Measurements from ENCODE around the gene MPRIP. TPM values are rescaled to one million over a fixed set of nuclear protein-coding genes. Genes with fewer than 3 reads are reported as not detected.

Gene MPRIP
- total and polyA plus RNA-seq, 4 donors, result 121 to 342 (median 175) TPM

- Histone ChIP-seq H3K27ac (ENCODE audit: low read depth in 1 of 2, low read length in 1 of 2) (no peak overlapping the region), H3K9ac (ENCODE audit: insufficient read depth in 1 of 2, low read length in 2 of 2) (no peak overlapping the region), H3K4me3 (no peak overlapping the region), H3K36me3 (ENCODE audit: control insufficient read depth in 4 of 4, insufficient read depth in 4 of 4, low read length in 4 of 4) (peaks cover 20 to 77% (median 59%) of the 10 kb centered on the region in 4 donors), H3K27me3 (ENCODE audit: control insufficient read depth in 3 of 3, insufficient read depth in 3 of 3, low read length in 2 of 3) (no peaks in the 10 kb centered on the region), H3K4me1 (ENCODE audit: control insufficient read depth in 5 of 5, insufficient read depth in 5 of 5, low read length in 5 of 5) (peaks cover 0 to 3% (median 0%) of the 10 kb centered on the region in 5 donors), H3K9me3 (ENCODE audit: control insufficient read depth in 4 of 4, insufficient read depth in 3 of 4, low read length in 3 of 4) (no peaks in the 10 kb centered on the region)
- 95 to 96% methylated on average over 11 of the region's 11 CpGs for WGBS, 2 donors
- no peak for TF ChIP-seq CTCF (IDR thresholded peaks at IDR 0.05; ENCODE audit: control extremely low read depth, extremely low read depth)
- DNase-seq (no peak), ATAC-seq (ENCODE audit: insufficient read depth, low FRiP score) (no peak)
Observed at GRCh38 chr17:17142556-17142955, 100.3 kb downstream of the MPRIP start.

DNA sequence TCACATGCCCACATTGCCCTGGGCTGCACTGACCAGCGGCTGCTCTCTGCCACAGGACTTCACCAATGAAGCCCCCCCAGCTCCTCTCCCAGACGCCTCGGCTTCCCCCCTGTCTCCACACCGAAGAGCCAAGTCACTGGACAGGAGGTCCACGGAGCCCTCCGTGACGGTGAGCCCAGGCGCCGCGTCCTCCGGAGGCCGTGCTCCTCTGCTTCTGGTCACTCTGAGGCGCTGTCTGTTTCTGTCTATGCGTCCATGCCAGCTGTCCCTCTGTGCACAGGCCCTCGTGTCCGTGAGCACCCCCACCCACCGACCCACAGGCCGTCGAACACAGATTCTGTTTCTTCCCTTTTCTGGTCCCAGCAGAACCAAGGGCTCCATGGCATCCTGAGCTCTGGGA is 101.2 kb downstream of the MPRIP start:
- H3K36me3 ChIP-seq (ENCODE audit: control insufficient read depth in 4 of 4, insufficient read depth in 4 of 4, low read length in 4 of 4), result peaks cover 20 to 77% (median 60%) of the 10 kb centered on the region in 4 donors

GRCh38 chr17:17144061-17144460 is 101.8 kb downstream of the MPRIP start:
- peaks cover 16 to 80% (median 60%) of the 10 kb centered on the region in 4 donors for H3K36me3 ChIP-seq (ENCODE audit: control insufficient read depth in 4 of 4, insufficient read depth in 4 of 4, low read length in 4 of 4)
- H3K9ac ChIP-seq (ENCODE audit: insufficient read depth in 1 of 2, low read length in 2 of 2), result no peak overlapping the region
- no peak overlapping the region for H3K27ac ChIP-seq (ENCODE audit: low read depth in 1 of 2, low read length in 1 of 2)
- no peak overlapping the region for H3K4me3 ChIP-seq
- WGBS, 2 donors, result 97 to 98% methylated on average over 4 of the region's 4 CpGs
- H3K9me3 ChIP-seq (ENCODE audit: control insufficient read depth in 4 of 4, insufficient read depth in 3 of 4, low read length in 3 of 4), result no peaks in the 10 kb centered on the region
- TF ChIP-seq CTCF (IDR thresholded peaks at IDR 0.05; ENCODE audit: control extremely low read depth, extremely low read depth), result no peak
- H3K27me3 ChIP-seq (ENCODE audit: control insufficient read depth in 3 of 3, insufficient read depth in 3 of 3, low read length in 2 of 3), result no peaks in the 10 kb centered on the region
- peaks cover 0 to 3% (median 0%) of the 10 kb centered on the region in 5 donors for H3K4me1 ChIP-seq (ENCODE audit: control insufficient read depth in 5 of 5, insufficient read depth in 5 of 5, low read length in 5 of 5)
- DNase-seq (no peak), ATAC-seq (ENCODE audit: insufficient read depth, low FRiP score) (no peak)

More for the DNA sequence above, 101.2 kb downstream of the MPRIP start:
- H3K4me1 ChIP-seq (ENCODE audit: control insufficient read depth in 5 of 5, insufficient read depth in 5 of 5, low read length in 5 of 5), result peaks cover 0 to 3% (median 0%) of the 10 kb centered on the region in 5 donors
- no peaks in the 10 kb centered on the region for H3K9me3 ChIP-seq (ENCODE audit: control insufficient read depth in 4 of 4, insufficient read depth in 3 of 4, low read length in 3 of 4)
- H3K27ac ChIP-seq (ENCODE audit: low read depth in 1 of 2, low read length in 1 of 2), result no peak overlapping the region
- H3K9ac ChIP-seq (ENCODE audit: insufficient read depth in 1 of 2, low read length in 2 of 2), result no peak overlapping the region
- H3K27me3 ChIP-seq (ENCODE audit: control insufficient read depth in 3 of 3, insufficient read depth in 3 of 3, low read length in 2 of 3), result no peaks in the 10 kb centered on the region
- no peak for TF ChIP-seq CTCF (IDR thresholded peaks at IDR 0.05; ENCODE audit: control extremely low read depth, extremely low read depth)
- ATAC-seq (ENCODE audit: insufficient read depth, low FRiP score) (no peak), DNase-seq (no peak)
- WGBS, 2 donors, result 95 to 97% methylated on average over 19 of the region's 19 CpGs
- H3K4me3 ChIP-seq, result no peak overlapping the region

All from lung (tissue), 12 donors.